GM10248 (cell line): ENCODE measurements around the gene KRTAP10-5.

Experiments used
- CTCF ChIA-PET: fragments of 300-600 bp; sonication (Branson Sonifier 250); formaldehyde crosslinking; extraction: SDS; loops from one replicate; lab custom pipeline; 2021; ENCODE audit warnings: antibody characterized with exemption; lab: Yijun Ruan, JAX
- POLR2A ChIA-PET: fragments of 350-650 bp; sonication (Branson Sonifier 250); formaldehyde crosslinking; extraction: SDS; loops from one replicate; lab custom pipeline; 2020; ENCODE audit warnings: antibody characterized with exemption; lab: Yijun Ruan, JAX
- DNase-seq: peaks from one replicate; pipeline ENCODE4 v3.0.0; 2012; ENCODE audit errors: extremely low spot score
- TF ChIP-seq, protein P1 (sequence below): IDR thresholded peaks from 2 replicates; pipeline ENCODE4 v1.5.1; 2012; ENCODE audit warnings: mild to moderate bottlenecking, low read depth; ENCODE audit errors: extremely low read depth, missing control alignments, control extremely low read depth

Gene KRTAP10-5

DNA sequence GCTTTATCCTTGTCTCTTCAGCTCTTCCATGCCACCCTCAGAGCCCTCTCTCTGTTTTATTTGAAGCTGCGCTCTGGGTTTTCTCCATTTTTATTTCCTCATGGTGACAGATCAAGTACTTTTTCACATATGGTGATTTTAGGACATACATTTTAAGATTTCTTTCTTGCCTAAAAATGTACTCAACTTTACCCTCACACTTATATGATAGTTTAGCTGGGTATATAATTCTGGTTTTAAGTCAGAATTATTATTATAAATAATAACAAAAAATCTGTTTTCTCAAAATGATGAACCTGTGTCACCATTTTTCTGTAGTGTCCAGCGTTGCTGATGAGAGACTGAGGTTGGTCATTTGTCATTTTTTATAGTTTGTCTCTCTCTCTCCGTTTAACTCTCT, 754 bp upstream of the KRTAP10-5 start:
- POLR2A ChIA-PET: no interaction called here
- TF ChIP-seq, protein P1, sequence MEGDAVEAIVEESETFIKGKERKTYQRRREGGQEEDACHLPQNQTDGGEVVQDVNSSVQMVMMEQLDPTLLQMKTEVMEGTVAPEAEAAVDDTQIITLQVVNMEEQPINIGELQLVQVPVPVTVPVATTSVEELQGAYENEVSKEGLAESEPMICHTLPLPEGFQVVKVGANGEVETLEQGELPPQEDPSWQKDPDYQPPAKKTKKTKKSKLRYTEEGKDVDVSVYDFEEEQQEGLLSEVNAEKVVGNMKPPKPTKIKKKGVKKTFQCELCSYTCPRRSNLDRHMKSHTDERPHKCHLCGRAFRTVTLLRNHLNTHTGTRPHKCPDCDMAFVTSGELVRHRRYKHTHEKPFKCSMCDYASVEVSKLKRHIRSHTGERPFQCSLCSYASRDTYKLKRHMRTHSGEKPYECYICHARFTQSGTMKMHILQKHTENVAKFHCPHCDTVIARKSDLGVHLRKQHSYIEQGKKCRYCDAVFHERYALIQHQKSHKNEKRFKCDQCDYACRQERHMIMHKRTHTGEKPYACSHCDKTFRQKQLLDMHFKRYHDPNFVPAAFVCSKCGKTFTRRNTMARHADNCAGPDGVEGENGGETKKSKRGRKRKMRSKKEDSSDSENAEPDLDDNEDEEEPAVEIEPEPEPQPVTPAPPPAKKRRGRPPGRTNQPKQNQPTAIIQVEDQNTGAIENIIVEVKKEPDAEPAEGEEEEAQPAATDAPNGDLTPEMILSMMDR: no peak
- DNase-seq: no peak
- CTCF ChIA-PET: no interaction called here

DNA sequence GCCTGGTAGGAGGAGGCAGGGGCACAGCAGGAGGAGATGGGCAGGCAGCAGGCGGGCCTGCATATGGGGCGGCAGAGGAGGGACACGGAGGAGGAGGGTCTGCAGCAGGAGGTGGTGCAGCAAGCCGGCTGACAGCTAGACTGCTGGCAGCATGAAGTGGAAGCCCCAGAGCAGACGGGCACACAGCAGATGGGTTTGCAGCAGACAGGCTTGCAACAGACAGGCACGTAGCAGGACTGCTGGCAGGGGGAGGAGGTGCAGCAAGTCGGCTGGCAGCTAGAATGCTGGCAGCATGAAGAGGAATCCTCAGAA, 615 bp downstream of the KRTAP10-5 start:
- TF ChIP-seq, protein P1: no peak
- ChIA-PET POLR2A (no interaction called here), CTCF (no interaction called here)
- no peak for DNase-seq

DNA sequence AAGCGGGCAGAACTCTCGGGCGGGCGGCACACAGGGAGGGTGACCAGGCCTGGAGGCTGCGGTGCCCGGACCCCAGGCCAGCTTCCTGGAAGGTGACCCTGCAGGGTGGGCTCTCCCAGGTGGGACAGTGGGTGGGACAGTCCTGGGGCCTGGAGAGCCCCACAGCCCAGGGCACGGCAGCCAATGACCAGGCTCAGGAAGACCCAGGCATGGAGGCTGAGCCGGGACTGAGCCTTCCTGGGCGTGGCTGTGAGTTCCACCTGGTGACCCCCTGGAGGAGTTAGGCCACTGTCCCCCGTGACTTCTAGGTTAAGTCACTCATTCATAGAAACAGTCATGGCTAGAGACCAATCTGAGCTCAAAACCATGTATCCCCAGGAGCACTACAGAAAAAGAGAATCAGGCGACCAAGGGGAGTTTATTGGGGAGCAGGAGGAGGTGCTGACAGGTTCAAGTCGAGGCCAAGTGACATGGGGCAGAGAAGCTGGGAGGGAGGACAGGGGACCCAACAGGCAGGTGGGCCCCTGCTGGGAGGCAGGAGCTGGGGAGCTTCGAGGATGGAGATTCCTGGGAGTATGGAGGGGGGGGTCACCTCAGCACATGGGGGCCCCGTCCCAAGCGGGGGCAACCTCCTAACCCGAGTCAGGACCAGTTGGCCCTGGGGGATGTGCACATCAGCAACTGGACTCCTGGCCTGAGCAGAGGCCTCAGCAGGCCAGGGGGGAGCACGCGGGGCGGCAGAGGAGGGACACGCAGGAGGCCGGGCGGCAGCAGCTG, 1.2 kb downstream of the KRTAP10-5 start:
- DNase-seq: peak; percentile 10
- ChIA-PET CTCF (no interaction called here), POLR2A (no interaction called here)
- TF ChIP-seq, protein P1: no peak

DNA sequence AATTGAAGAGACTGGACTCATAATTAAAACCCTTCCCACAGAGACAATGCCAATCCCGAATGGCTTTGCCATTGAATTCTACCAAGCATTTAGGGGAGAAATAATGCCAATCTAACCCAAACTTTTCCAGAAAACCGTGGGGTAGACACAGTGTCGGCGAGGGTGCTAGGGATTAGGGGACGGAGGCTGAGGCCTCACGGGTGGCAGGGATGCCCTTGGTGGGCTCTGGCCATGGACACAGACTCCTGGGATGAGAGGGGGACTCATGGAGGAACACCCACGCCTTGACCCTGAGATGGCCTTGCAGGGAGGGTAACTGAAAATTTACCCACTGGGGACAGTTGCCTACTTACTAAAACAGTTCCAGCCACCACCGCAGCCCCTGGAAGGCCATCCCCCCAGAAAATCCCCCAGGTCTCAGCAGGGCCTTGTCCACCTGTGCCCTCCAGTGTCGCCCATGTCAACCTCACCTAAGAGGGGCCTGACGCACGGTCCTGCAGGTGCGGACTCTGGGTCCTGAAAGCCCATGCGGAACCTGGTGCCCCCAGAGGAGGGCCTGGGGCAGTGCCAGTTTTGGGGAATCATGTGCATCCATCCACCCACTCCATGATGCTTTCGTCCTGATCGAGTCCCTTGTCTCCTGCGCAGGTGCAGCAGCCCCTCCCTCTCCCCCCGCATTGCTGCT, 1.9 kb downstream of the KRTAP10-5 start:
- ChIA-PET POLR2A (no interaction called here), CTCF (no interaction called here)
- TF ChIP-seq, protein P1: no peak
- DNase-seq: no peak

DNA sequence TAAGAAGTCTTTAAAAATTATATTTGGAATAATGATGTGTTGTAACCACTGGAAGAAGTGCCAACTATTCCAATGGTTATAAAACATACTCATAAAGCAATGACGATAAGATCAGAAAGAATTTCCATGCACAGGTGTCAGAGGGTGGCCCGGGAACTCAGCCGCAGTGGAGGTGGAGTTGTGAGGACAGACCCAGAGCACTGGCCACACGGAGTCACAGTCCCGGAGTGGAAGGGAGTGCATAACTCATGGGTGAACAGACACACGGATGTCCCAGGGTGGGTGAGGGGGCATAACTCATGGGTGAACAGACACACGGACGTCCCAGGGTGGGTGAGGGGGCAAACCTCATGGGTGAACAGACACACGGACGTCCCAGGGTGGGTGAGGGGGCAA, 4.4 kb downstream of the KRTAP10-5 start:
- TF ChIP-seq, protein P1: no peak
- no peak for DNase-seq
- ChIA-PET POLR2A (no interaction called here), CTCF (no interaction called here)

DNA sequence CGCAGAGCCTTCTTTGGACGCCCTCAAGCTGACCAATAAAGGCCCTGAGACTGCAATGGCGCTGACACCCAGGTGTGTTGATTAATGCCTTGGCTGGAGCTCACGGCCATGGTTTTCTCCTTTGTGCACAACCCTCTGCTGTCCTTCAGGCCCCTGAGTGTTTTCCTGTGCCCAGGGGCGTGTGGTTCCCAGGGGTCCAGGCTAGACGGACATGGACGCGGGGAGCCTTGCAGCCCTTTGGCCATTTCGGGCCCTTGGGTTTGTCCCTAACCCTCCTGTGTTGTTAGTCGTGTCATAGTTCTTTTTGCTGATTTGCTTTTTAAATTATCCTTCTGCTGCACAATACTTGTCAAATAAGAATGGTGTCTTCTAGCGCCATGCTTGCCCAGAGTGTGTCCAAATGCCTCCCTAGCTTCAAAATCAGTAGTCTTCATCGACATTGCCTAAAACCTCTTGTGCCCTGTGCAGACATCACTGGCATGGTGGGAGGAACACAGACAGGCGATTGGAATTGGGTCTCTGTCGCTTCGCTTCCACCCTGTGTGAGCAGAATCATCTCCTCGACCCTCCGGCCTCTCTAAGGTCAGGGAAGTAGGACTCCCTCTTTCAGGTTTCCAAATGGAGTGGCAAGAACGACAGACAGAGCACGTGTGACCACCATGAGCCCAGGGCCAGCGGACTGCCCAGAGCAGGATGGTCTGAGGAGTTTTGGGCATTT, 4.9 kb downstream of the KRTAP10-5 start:
- DNase-seq: peak; percentile 8
- CTCF ChIA-PET: interaction anchor here (1.4 kb wide), 1 partner anchor 18 kb away, joined by 3 read pairs; no protein-coding TSS in a partner anchor
- POLR2A ChIA-PET: no interaction called here
- TF ChIP-seq, protein P1: no peak
